ENCODE data around the gene LRRC55. TPM values are rescaled to one million over a fixed set of nuclear protein-coding genes. Genes with fewer than 3 reads are reported as not detected.

The LRRC55 gene
- total RNA-seq, 1 experiment from 2014 or later, result not detected

- Histone ChIP-seq H3K27me3 (ENCODE audit: insufficient read depth, low read length) (peaks cover 54% of the 10 kb centered on the region), H3K36me3 (ENCODE audit: control insufficient read depth in 1 of 2, insufficient read depth in 2 of 2, low read length in 2 of 2) (no peaks in the 10 kb centered on the region), H3K4me3 (replicated peaks in 1 of 2; ENCODE audit: low read depth in 1 of 2, low read length in 2 of 2) (no peak overlapping the region), H3K4me2 (ENCODE audit: low read length) (no peak overlapping the region), H4K20me1 (ENCODE audit: insufficient read depth) (no peaks in the 10 kb centered on the region), H3K79me2 (ENCODE audit: insufficient read depth, low read length) (no peaks in the 10 kb centered on the region), H3K4me1 (ENCODE audit: control insufficient read depth in 1 of 2, insufficient read depth in 2 of 2, low read length in 2 of 2) (no peaks in the 10 kb centered on the region), H3K9me3 (ENCODE audit: control insufficient read depth in 1 of 2, insufficient read depth in 1 of 2, low read depth in 1 of 2, low read length in 2 of 2) (no peaks in the 10 kb centered on the region), H3K9ac (ENCODE audit: low read length) (no peak overlapping the region), H2AFZ (ENCODE audit: low read depth, low read length, poor library complexity, severe bottlenecking) (no peak overlapping the region), H3K27ac (ENCODE audit: low read depth, low read length) (no peak overlapping the region), H3K9me2 (ENCODE audit: insufficient read depth) (no peaks in the 10 kb centered on the region)
- ChIA-PET RAD21 (ENCODE audit: low non-redundant PET in 1 of 2, low total read pairs in 2 of 2, uncharacterized antibody in 2 of 2, unreplicated experiment in 2 of 2) (no interaction called here), CTCF (no interaction called here), POLR2A (no interaction called here)
- no peak for DNase-seq (ENCODE audit: low read depth, low spot score)
- BruUV-seq (replicated peaks), result no TSS peak
- TF ChIP-seq JUND (IDR thresholded peaks at IDR 0.05) (no peak), ZFX (IDR thresholded peaks at IDR 0.05) (no peak), YY1 (IDR thresholded peaks at IDR 0.05; ENCODE audit: extremely low read depth, insufficient replicate concordance, low read depth, low read length) (no peak), MAX (IDR thresholded peaks at IDR 0.05) (no peak), SRF (IDR thresholded peaks at IDR 0.05; ENCODE audit: low read depth) (no peak), EZH2 (IDR thresholded peaks at IDR 0.05) (no peak), REST (IDR thresholded peaks at IDR 0.05; ENCODE audit: low read depth) (no peak), EGR1 (IDR thresholded peaks at IDR 0.05; ENCODE audit: low read depth) (no peak), ZBTB33 (IDR thresholded peaks at IDR 0.05; ENCODE audit: extremely low read depth, insufficient replicate concordance, low read length) (no peak), CEBPB (IDR thresholded peaks at IDR 0.05; ENCODE audit: low read depth) (no peak), ZNF274 (IDR thresholded peaks at IDR 0.05; ENCODE audit: low read depth, low read length) (no peak), POLR2AphosphoS5 (IDR thresholded peaks at IDR 0.05; ENCODE audit: low read depth, low read length) (no peak), RAD21 (IDR thresholded peaks at IDR 0.05; ENCODE audit: low read depth) (no peak), CTCF (IDR thresholded peaks at IDR 0.05 in 2 of 3, conservative IDR thresholded peaks at IDR 0.05 in 1 of 3; ENCODE audit: borderline replicate concordance in 1 of 3, insufficient read depth in 1 of 3, low read depth in 2 of 3, low read length in 2 of 3) (no peak), SP1 (IDR thresholded peaks at IDR 0.05; ENCODE audit: low read depth) (no peak), FOSL1 (IDR thresholded peaks at IDR 0.05; ENCODE audit: low read depth) (no peak)
- intact Hi-C loops (cut with micrococcal nuclease), result loop anchor here (10.0 kb wide), 1 partner anchor 64 kb away; no protein-coding TSS in a partner anchor
- no peak for ATAC-seq
These were observed 19.2 kb downstream of the LRRC55 start for GRCh38 chr11:57200917-57201316.
